ENCODE measurements around the gene RWDD2A.

DNA sequence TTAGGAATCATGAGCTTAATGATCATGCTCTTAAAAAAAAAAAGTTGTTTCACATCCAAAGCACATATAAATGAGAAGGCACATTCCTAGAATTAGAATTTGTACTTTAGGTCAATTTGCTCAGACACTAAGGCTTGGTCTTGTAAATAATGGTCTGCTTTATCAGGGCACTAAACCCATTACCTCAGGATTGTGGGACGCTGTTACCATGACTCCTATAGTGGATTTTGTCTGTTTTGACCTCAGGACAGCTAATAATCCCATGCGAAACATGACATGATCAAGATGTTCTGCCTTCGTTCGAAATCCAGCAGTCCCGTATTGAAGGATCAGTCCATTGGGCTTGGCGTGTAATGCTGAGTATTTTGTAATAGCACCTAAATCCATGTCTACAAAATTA, 2.5 kb upstream of the RWDD2A start:
- TF ChIP-seq EP300 (IDR thresholded peaks at IDR 0.05) = no peak
- TF ChIP-seq, protein P1, sequence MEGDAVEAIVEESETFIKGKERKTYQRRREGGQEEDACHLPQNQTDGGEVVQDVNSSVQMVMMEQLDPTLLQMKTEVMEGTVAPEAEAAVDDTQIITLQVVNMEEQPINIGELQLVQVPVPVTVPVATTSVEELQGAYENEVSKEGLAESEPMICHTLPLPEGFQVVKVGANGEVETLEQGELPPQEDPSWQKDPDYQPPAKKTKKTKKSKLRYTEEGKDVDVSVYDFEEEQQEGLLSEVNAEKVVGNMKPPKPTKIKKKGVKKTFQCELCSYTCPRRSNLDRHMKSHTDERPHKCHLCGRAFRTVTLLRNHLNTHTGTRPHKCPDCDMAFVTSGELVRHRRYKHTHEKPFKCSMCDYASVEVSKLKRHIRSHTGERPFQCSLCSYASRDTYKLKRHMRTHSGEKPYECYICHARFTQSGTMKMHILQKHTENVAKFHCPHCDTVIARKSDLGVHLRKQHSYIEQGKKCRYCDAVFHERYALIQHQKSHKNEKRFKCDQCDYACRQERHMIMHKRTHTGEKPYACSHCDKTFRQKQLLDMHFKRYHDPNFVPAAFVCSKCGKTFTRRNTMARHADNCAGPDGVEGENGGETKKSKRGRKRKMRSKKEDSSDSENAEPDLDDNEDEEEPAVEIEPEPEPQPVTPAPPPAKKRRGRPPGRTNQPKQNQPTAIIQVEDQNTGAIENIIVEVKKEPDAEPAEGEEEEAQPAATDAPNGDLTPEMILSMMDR (IDR thresholded peaks at IDR 0.05) = no peak
- no peak for TF ChIP-seq POLR2A (IDR thresholded peaks at IDR 0.05)
- no peak for TF ChIP-seq POLR2AphosphoS5 (IDR thresholded peaks at IDR 0.05)

Data from gastroesophageal sphincter (tissue), 3 donors.